Right forelimb (tissue), 1 donor: ENCODE measurements around the gene SYDE2.
"Not testable (repeated sequence)": the region's sequence is repeated elsewhere in the genome, so short reads cannot be mapped to it uniquely, and the experiment has no call there.

Experiments
- DNase-seq: peaks from one replicate; pipeline ENCODE4 v3.0.0-alpha.2; 2018

SYDE2 gene

GRCh38 chr1:85200463-85201339 lies at the start of gene SYDE2:
Gene SYDE2, minus strand, starts transcription at chr1:85201016. Its CDS starts 20 bp downstream, at chr1:85200996.
- DNase-seq = peak; percentile 74

- DNase-seq = not testable (repeated sequence)
These were observed 48.2 kb upstream of the SYDE2 start for GRCh38 chr1:85249042-85249441.

GRCh38 chr1:85245891-85246290 lies 45.1 kb upstream of the SYDE2 start:
- DNase-seq = no peak

- no peak for DNase-seq
These were observed 44.6 kb upstream of the SYDE2 start for GRCh38 chr1:85245456-85245855.

- peak; percentile 56 for DNase-seq
These were observed 43.6 kb upstream of the SYDE2 start for GRCh38 chr1:85244271-85245061.

GRCh38 chr1:85243372-85243771 lies 42.6 kb upstream of the SYDE2 start:
- DNase-seq = no peak

- DNase-seq = no peak
These were observed 39.8 kb upstream of the SYDE2 start for GRCh38 chr1:85240643-85241042.

GRCh38 chr1:85240174-85240601 lies 39.4 kb upstream of the SYDE2 start:
- no peak for DNase-seq

- no peak for DNase-seq
These were observed 36.8 kb upstream of the SYDE2 start for GRCh38 chr1:85237613-85238012.

GRCh38 chr1:85230305-85230977 lies 29.6 kb upstream of the SYDE2 start:
- no peak for DNase-seq

- DNase-seq = no peak
These were observed 28.8 kb upstream of the SYDE2 start for GRCh38 chr1:85229574-85230097.

GRCh38 chr1:85228972-85229371 lies 28.2 kb upstream of the SYDE2 start:
- DNase-seq = no peak

GRCh38 chr1:85225624-85226380 lies 25.0 kb upstream of the SYDE2 start:
- DNase-seq = no peak

- DNase-seq = no peak
These were observed 24.2 kb upstream of the SYDE2 start for GRCh38 chr1:85224734-85225623.

- DNase-seq = no peak
These were observed 23.5 kb upstream of the SYDE2 start for GRCh38 chr1:85224295-85224694.

GRCh38 chr1:85223334-85223733 lies 22.5 kb upstream of the SYDE2 start:
- DNase-seq = no peak

GRCh38 chr1:85220756-85221201 lies 20.0 kb upstream of the SYDE2 start:
- DNase-seq = no peak

GRCh38 chr1:85219853-85220610 lies 19.2 kb upstream of the SYDE2 start:
- no peak for DNase-seq

GRCh38 chr1:85216697-85217096 lies 15.9 kb upstream of the SYDE2 start:
- DNase-seq = no peak

GRCh38 chr1:85214654-85215053 lies 13.8 kb upstream of the SYDE2 start:
- no peak for DNase-seq
